Measurements from ENCODE around the gene BMERB1. TPM values are rescaled to one million over a fixed set of nuclear protein-coding genes. Genes with fewer than 3 reads are reported as not detected.
"Not testable (repeated sequence)": the region's sequence is repeated elsewhere in the genome, so short reads cannot be mapped to it uniquely, and the experiment has no call there.

Gene BMERB1
- polyA plus RNA-seq, 1 of the 3 experiments (the other 2 are of a cell fraction): 33.9 TPM

GRCh38 chr16:15400314-15400713 is 34.1 kb upstream of the BMERB1 start:
- H3K4me2 ChIP-seq; H3F3A ChIP-seq (replicated peaks; ENCODE audit: insufficient read depth); CTCF ChIA-PET; H3K9me2 ChIP-seq; H3K9ac ChIP-seq; H3K27ac ChIP-seq (ENCODE audit: low read depth in 2 of 2, low read length in 1 of 2); DNase-seq; H3K36me3 ChIP-seq (replicated peaks in 1 of 2; ENCODE audit: control insufficient read depth in 1 of 2, insufficient read depth in 2 of 2, low read length in 1 of 2); H3K79me2 ChIP-seq (ENCODE audit: insufficient read depth); H3K9me3 ChIP-seq; H4K20me1 ChIP-seq (ENCODE audit: insufficient read depth); H3K4me3 ChIP-seq (ENCODE audit: low read depth in 2 of 2, low read length in 1 of 2); H2AFZ ChIP-seq (ENCODE audit: low read depth); H3K4me1 ChIP-seq (ENCODE audit: control insufficient read depth in 1 of 2, insufficient read depth in 2 of 2, low read depth in 1 of 2, low read length in 1 of 2); POLR2A ChIA-PET; H3K27me3 ChIP-seq (ENCODE audit: insufficient read depth): not testable (repeated sequence)
- WGBS (ENCODE audit: low lambda C conversion rate): 94% methylated on average over 6 of the region's 6 CpGs

DNA sequence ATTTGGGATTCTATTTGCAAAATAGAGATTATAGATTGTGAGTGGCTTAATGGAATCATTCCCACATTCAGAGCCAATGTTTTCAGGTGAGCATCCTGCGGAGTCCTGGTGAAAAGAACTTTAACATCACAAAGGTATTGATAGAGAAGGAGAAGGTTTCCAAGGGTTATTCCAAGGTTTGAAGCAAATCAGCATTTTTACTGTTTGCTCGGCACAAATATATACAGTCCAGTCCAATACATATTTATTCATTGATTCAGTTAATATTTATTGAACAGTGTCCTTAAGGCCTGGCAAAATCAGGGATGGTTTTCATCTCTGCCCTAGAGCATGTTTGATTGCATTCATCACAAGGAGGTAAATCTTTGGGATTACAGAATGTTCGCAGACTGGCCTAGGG is 32.4 kb upstream of the BMERB1 start:
- no peaks in the 10 kb centered on the region for H3K36me3 ChIP-seq (replicated peaks in 1 of 2; ENCODE audit: control insufficient read depth in 1 of 2, insufficient read depth in 2 of 2, low read length in 1 of 2)
- POLR2A ChIA-PET: no interaction called here
- TF ChIP-seq FOXM1 (IDR thresholded peaks at IDR 0.05; ENCODE audit: low read depth) (no peak), EZH2phosphoT487 (IDR thresholded peaks at IDR 0.05; ENCODE audit: borderline replicate concordance, low read depth) (no peak), TEAD4 (IDR thresholded peaks at IDR 0.05; ENCODE audit: borderline replicate concordance, insufficient read depth) (no peak), TAF1 (IDR thresholded peaks at IDR 0.05; ENCODE audit: borderline replicate concordance, low read depth, low read length) (no peak), GATA2 (CRISPR knock-in tag; IDR thresholded peaks at IDR 0.05) (no peak), NRF1 (IDR thresholded peaks at IDR 0.05; ENCODE audit: low read depth, low read length) (no peak)
- TF ChIP-seq, protein P1, sequence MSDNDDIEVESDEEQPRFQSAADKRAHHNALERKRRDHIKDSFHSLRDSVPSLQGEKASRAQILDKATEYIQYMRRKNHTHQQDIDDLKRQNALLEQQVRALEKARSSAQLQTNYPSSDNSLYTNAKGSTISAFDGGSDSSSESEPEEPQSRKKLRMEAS (IDR thresholded peaks at IDR 0.05; ENCODE audit: low read depth): no peak

GRCh38 chr16:15403392-15403995 is 30.9 kb upstream of the BMERB1 start:
- no peak for TF ChIP-seq NRF1 (IDR thresholded peaks at IDR 0.05; ENCODE audit: low read depth, low read length)
- TF ChIP-seq ELF1 (IDR thresholded peaks at IDR 0.05): no peak
- TF ChIP-seq FOSL2 (IDR thresholded peaks at IDR 0.05; ENCODE audit: borderline replicate concordance, low read depth): no peak
- TF ChIP-seq YY1 (IDR thresholded peaks at IDR 0.05; ENCODE audit: low read depth): no peak
- no peaks in the 10 kb centered on the region for H3K9me2 ChIP-seq
- H3K4me3 ChIP-seq (ENCODE audit: low read depth in 2 of 2, low read length in 1 of 2): no peak overlapping the region
- POLR2A ChIA-PET: no interaction called here
- no peaks in the 10 kb centered on the region for H3F3A ChIP-seq (replicated peaks; ENCODE audit: insufficient read depth)
- no peaks in the 10 kb centered on the region for H3K36me3 ChIP-seq (replicated peaks in 1 of 2; ENCODE audit: control insufficient read depth in 1 of 2, insufficient read depth in 2 of 2, low read length in 1 of 2)
- H4K20me1 ChIP-seq (ENCODE audit: insufficient read depth): no peaks in the 10 kb centered on the region
- H3K27ac ChIP-seq (ENCODE audit: low read depth in 2 of 2, low read length in 1 of 2): no peak overlapping the region
- no peaks in the 10 kb centered on the region for H3K9me3 ChIP-seq
- H3K27me3 ChIP-seq (ENCODE audit: insufficient read depth): no peaks in the 10 kb centered on the region
- 92% methylated on average over 9 of the region's 9 CpGs for WGBS (ENCODE audit: low lambda C conversion rate)
- CTCF ChIA-PET: interaction anchor here (1.6 kb wide), 1 partner anchor 160 kb away, joined by 4 read pairs; no protein-coding TSS in a partner anchor
- no peak for DNase-seq
- no peak overlapping the region for H3K9ac ChIP-seq
- H3K79me2 ChIP-seq (ENCODE audit: insufficient read depth): no peaks in the 10 kb centered on the region
- H3K4me1 ChIP-seq (ENCODE audit: control insufficient read depth in 1 of 2, insufficient read depth in 2 of 2, low read depth in 1 of 2, low read length in 1 of 2): no peaks in the 10 kb centered on the region
- H2AFZ ChIP-seq (ENCODE audit: low read depth): no peak overlapping the region
- H3K4me2 ChIP-seq: no peak overlapping the region

More for the DNA sequence above, 32.4 kb upstream of the BMERB1 start:
- Histone ChIP-seq H3K79me2 (ENCODE audit: insufficient read depth) (no peaks in the 10 kb centered on the region), H3K4me1 (ENCODE audit: control insufficient read depth in 1 of 2, insufficient read depth in 2 of 2, low read depth in 1 of 2, low read length in 1 of 2) (no peaks in the 10 kb centered on the region), H3F3A (replicated peaks; ENCODE audit: insufficient read depth) (no peaks in the 10 kb centered on the region), H3K4me3 (ENCODE audit: low read depth in 2 of 2, low read length in 1 of 2) (no peak overlapping the region), H2AFZ (ENCODE audit: low read depth) (no peak overlapping the region), H3K9me3 (no peaks in the 10 kb centered on the region), H3K9ac (no peak overlapping the region), H3K4me2 (no peak overlapping the region), H3K9me2 (no peaks in the 10 kb centered on the region), H3K27ac (ENCODE audit: low read depth in 2 of 2, low read length in 1 of 2) (no peak overlapping the region), H3K27me3 (ENCODE audit: insufficient read depth) (no peaks in the 10 kb centered on the region; the same call in 1 of the 2 replicates), H4K20me1 (ENCODE audit: insufficient read depth) (no peaks in the 10 kb centered on the region)
- WGBS (ENCODE audit: low lambda C conversion rate): 100% methylated on average over 3 of the region's 3 CpGs
- no peak for DNase-seq
- CTCF ChIA-PET: no interaction called here

GRCh38 chr16:15404091-15404490 is 30.3 kb upstream of the BMERB1 start:
- H3K4me1 ChIP-seq (ENCODE audit: control insufficient read depth in 1 of 2, insufficient read depth in 2 of 2, low read depth in 1 of 2, low read length in 1 of 2): not testable (repeated sequence)
- 93% methylated on average over 3 of the region's 3 CpGs for WGBS (ENCODE audit: low lambda C conversion rate)
- CTCF ChIA-PET: interaction anchor here (1.6 kb wide), 1 partner anchor 160 kb away, joined by 4 read pairs; no protein-coding TSS in a partner anchor

More at GRCh38 chr16:15404091-15404490, 30.3 kb upstream of the BMERB1 start:
- H3K9me3 ChIP-seq; H3K27me3 ChIP-seq (ENCODE audit: insufficient read depth); H3K9ac ChIP-seq; H3K4me2 ChIP-seq; H3F3A ChIP-seq (replicated peaks; ENCODE audit: insufficient read depth); POLR2A ChIA-PET; H3K79me2 ChIP-seq (ENCODE audit: insufficient read depth); H3K27ac ChIP-seq (ENCODE audit: low read depth in 2 of 2, low read length in 1 of 2); H2AFZ ChIP-seq (ENCODE audit: low read depth); H3K9me2 ChIP-seq; H4K20me1 ChIP-seq (ENCODE audit: insufficient read depth); DNase-seq; H3K36me3 ChIP-seq (replicated peaks in 1 of 2; ENCODE audit: control insufficient read depth in 1 of 2, insufficient read depth in 2 of 2, low read length in 1 of 2); H3K4me3 ChIP-seq (ENCODE audit: low read depth in 2 of 2, low read length in 1 of 2): not testable (repeated sequence)
